SK-N-SH (cell line): ENCODE data around the gene C19orf12.

Source experiments
- CTCF ChIP-seq: fragments of 200-600 bp; sonication (generic); IDR thresholded peaks from 2 replicates; pipeline ENCODE4 v1.6.1; 2017; ENCODE audit warnings: antibody characterized with exemption, mild to moderate bottlenecking, moderate library complexity
- ELF1 ChIP-seq: IDR thresholded peaks from 2 replicates; pipeline ENCODE4 v1.4.0; 2012
- GABPA ChIP-seq: IDR thresholded peaks from 2 replicates; pipeline ENCODE4 v1.4.0; 2012; ENCODE audit warnings: low read depth, mild to moderate bottlenecking
- POLR2AphosphoS5 ChIP-seq: IDR thresholded peaks from 2 replicates; pipeline ENCODE4 v1.6.1; 2012; ENCODE audit warnings: low read depth, low read length
- SIN3A ChIP-seq: IDR thresholded peaks from 2 replicates; pipeline ENCODE4 v1.6.1; 2012; ENCODE audit warnings: low read depth, mild to moderate bottlenecking, low read length, moderate library complexity, borderline replicate concordance
- TAF1 ChIP-seq: IDR thresholded peaks from 2 replicates; pipeline ENCODE4 v1.6.1; 2012; ENCODE audit warnings: low read depth, mild to moderate bottlenecking, low read length, moderate library complexity, borderline replicate concordance

- TF ChIP-seq ELF1, result no peak
- no peak for TF ChIP-seq CTCF
- TF ChIP-seq POLR2AphosphoS5, result no peak
- no peak for TF ChIP-seq GABPA
- no peak for TF ChIP-seq TAF1
- no peak for TF ChIP-seq SIN3A
These were observed 8.4 kb downstream of the C19orf12 start for GRCh38 chr19:29706635-29707034.
